Loucy (cell line): Measurements from ENCODE around the gene PAPPA2.

Experiments
- H2AFZ ChIP-seq: fragments of 200-600 bp; sonication (generic); 2 replicates; pipeline ENCODE4 v1.6.0; 2016; ENCODE audit warnings: antibody characterized with exemption, mild to moderate bottlenecking, low read length, moderate library complexity
- H3F3A ChIP-seq: fragments of 200-600 bp; 2 replicates; pipeline ENCODE4 v1.6.0; 2016; ENCODE audit warnings: antibody characterized with exemption, low read depth, mild to moderate bottlenecking
- H3K27me3 ChIP-seq: fragments of 200-600 bp; sonication (generic); 2 replicates; pipeline ENCODE4 v1.6.1; 2014; ENCODE audit warnings: low read length, mild to moderate bottlenecking; ENCODE audit not compliant: insufficient read depth, poor library complexity, severe bottlenecking
- H3K36me3 ChIP-seq: fragments of 200-600 bp; sonication (generic); 2 replicates; pipeline ENCODE4 v1.6.1; 2016; ENCODE audit warnings: low read length; ENCODE audit not compliant: insufficient read depth
- H3K4me1 ChIP-seq: fragments of 200-600 bp; sonication (generic); 2 replicates; pipeline ENCODE4 v1.5.1; 2014; ENCODE audit warnings: low read length, mild to moderate bottlenecking; ENCODE audit not compliant: insufficient read depth, poor library complexity, severe bottlenecking
- H3K4me2 ChIP-seq: fragments of 200-600 bp; sonication (generic); 2 replicates; pipeline ENCODE4 v1.6.0; 2014; ENCODE audit warnings: antibody characterized with exemption, low read length, low read depth, mild to moderate bottlenecking; ENCODE audit not compliant: poor library complexity, severe bottlenecking
- H3K4me3 ChIP-seq: fragments of 200-600 bp; sonication (generic); 2 replicates; pipeline ENCODE4 v1.5.1; 2014; ENCODE audit warnings: low read length, mild to moderate bottlenecking, mixed read lengths; ENCODE audit not compliant: poor library complexity, severe bottlenecking
- H3K79me2 ChIP-seq: fragments of 200-600 bp; sonication (generic); 2 replicates; pipeline ENCODE4 v1.6.1; 2014; ENCODE audit warnings: low read length; ENCODE audit not compliant: insufficient read depth
- H3K9ac ChIP-seq: fragments of 200-600 bp; sonication (generic); 2 replicates; pipeline ENCODE4 v1.6.0; 2014; ENCODE audit warnings: mild to moderate bottlenecking, low read depth, low read length, moderate library complexity; ENCODE audit not compliant: poor library complexity, severe bottlenecking
- H3K9me2 ChIP-seq: fragments of 200-600 bp; sonication (generic); replicated peaks from 2 replicates; pipeline ENCODE4 v1.6.1; 2016; ENCODE audit warnings: low read depth, low read length, mixed read lengths
- H3K9me3 ChIP-seq: fragments of 200-600 bp; sonication (generic); 2 replicates; pipeline ENCODE4 v1.6.1; 2014; ENCODE audit warnings: mild to moderate bottlenecking, antibody characterized with exemption, low read length, low read depth; ENCODE audit not compliant: insufficient read depth
- H4K20me1 ChIP-seq: fragments of 200-600 bp; sonication (generic); 2 replicates; pipeline ENCODE4 v1.6.0; 2014; ENCODE audit warnings: antibody characterized with exemption, low read length, mild to moderate bottlenecking; ENCODE audit not compliant: insufficient read depth, poor library complexity, severe bottlenecking
- CTCF ChIP-seq: fragments of 200-600 bp; sonication (generic); conservative IDR thresholded peaks from 2 replicates; pipeline ENCODE4 v1.5.1; 2014; ENCODE audit warnings: mild to moderate bottlenecking, antibody characterized with exemption, low read length
- EZH2phosphoT487 ChIP-seq: fragments of 200-600 bp; IDR thresholded peaks from 2 replicates; pipeline ENCODE4 v1.6.1; 2018; ENCODE audit warnings: antibody characterized with exemption, mild to moderate bottlenecking, moderate library complexity, borderline replicate concordance

PAPPA2 gene

GRCh38 chr1:176785056-176785455 is 322.1 kb downstream of the PAPPA2 start:
- H3K79me2 ChIP-seq: no peaks in the 10 kb centered on the region
- H3K9me2 ChIP-seq: no peaks in the 10 kb centered on the region
- no peaks in the 10 kb centered on the region for H4K20me1 ChIP-seq
- H3K4me1 ChIP-seq: no peaks in the 10 kb centered on the region
- H3K36me3 ChIP-seq: no peaks in the 10 kb centered on the region
- no peak overlapping the region for H3K9ac ChIP-seq
- no peak overlapping the region for H3K4me3 ChIP-seq
- no peak overlapping the region for H2AFZ ChIP-seq
- no peak for TF ChIP-seq EZH2phosphoT487
- H3K27me3 ChIP-seq: no peaks in the 10 kb centered on the region
- no peak overlapping the region for H3K4me2 ChIP-seq
- H3F3A ChIP-seq: no peaks in the 10 kb centered on the region
- no peaks in the 10 kb centered on the region for H3K9me3 ChIP-seq

- H2AFZ ChIP-seq: no peak overlapping the region
- no peak overlapping the region for H3K4me2 ChIP-seq
- no peak overlapping the region for H3K4me3 ChIP-seq
- no peak for TF ChIP-seq CTCF
- TF ChIP-seq EZH2phosphoT487: no peak
- H3K9me2 ChIP-seq: no peaks in the 10 kb centered on the region; the same call in 1 of the 2 replicates
- no peaks in the 10 kb centered on the region for H3F3A ChIP-seq
- no peaks in the 10 kb centered on the region for H3K36me3 ChIP-seq
- no peaks in the 10 kb centered on the region for H3K27me3 ChIP-seq
- H3K9me3 ChIP-seq: no peaks in the 10 kb centered on the region
- no peak overlapping the region for H3K9ac ChIP-seq
- no peaks in the 10 kb centered on the region for H3K4me1 ChIP-seq
- H4K20me1 ChIP-seq: no peaks in the 10 kb centered on the region
- H3K79me2 ChIP-seq: no peaks in the 10 kb centered on the region
Measured at GRCh38 chr1:176785791-176786190, 322.8 kb downstream of the PAPPA2 start.

GRCh38 chr1:176786274-176786673 is 323.3 kb downstream of the PAPPA2 start:
- H3F3A ChIP-seq: no peaks in the 10 kb centered on the region
- no peaks in the 10 kb centered on the region for H3K9me3 ChIP-seq
- no peak overlapping the region for H3K4me2 ChIP-seq
- H3K36me3 ChIP-seq: no peaks in the 10 kb centered on the region
- no peaks in the 10 kb centered on the region for H3K79me2 ChIP-seq
- no peak overlapping the region for H3K9ac ChIP-seq
- no peaks in the 10 kb centered on the region for H3K4me1 ChIP-seq
- H3K27me3 ChIP-seq: no peaks in the 10 kb centered on the region
- no peak overlapping the region for H3K4me3 ChIP-seq
- H4K20me1 ChIP-seq: no peaks in the 10 kb centered on the region
- no peak for TF ChIP-seq CTCF
- TF ChIP-seq EZH2phosphoT487: no peak
- no peaks in the 10 kb centered on the region; the same call in 1 of the 2 replicates for H3K9me2 ChIP-seq
- H2AFZ ChIP-seq: no peak overlapping the region

GRCh38 chr1:176789571-176790090 is 326.7 kb downstream of the PAPPA2 start:
- no peaks in the 10 kb centered on the region for H3K79me2 ChIP-seq
- no peak for TF ChIP-seq EZH2phosphoT487
- TF ChIP-seq CTCF: no peak
- H3K4me3 ChIP-seq: no peak overlapping the region

More at GRCh38 chr1:176789571-176790090, 326.7 kb downstream of the PAPPA2 start:
- H4K20me1 ChIP-seq: no peaks in the 10 kb centered on the region
- H3K4me2 ChIP-seq: no peak overlapping the region
- H3K27me3 ChIP-seq: no peaks in the 10 kb centered on the region
- H3K9me2 ChIP-seq: no peaks in the 10 kb centered on the region; the same call in 1 of the 2 replicates
- no peaks in the 10 kb centered on the region for H3F3A ChIP-seq
- H3K36me3 ChIP-seq: no peaks in the 10 kb centered on the region
- H3K9ac ChIP-seq: no peak overlapping the region
- no peaks in the 10 kb centered on the region for H3K4me1 ChIP-seq
- H2AFZ ChIP-seq: no peak overlapping the region
- no peaks in the 10 kb centered on the region for H3K9me3 ChIP-seq
